Measurements from ENCODE around the gene RASAL2. TPM values are rescaled to one million over a fixed set of nuclear protein-coding genes. Genes with fewer than 3 reads are reported as not detected.

Gene RASAL2
- total and polyA plus RNA-seq, 9 of the 15 experiments (the other 6 are each of a cell fraction or from before 2014, with no cell fraction given): 0.13 to 1.0 (median 0.62) TPM

DNA sequence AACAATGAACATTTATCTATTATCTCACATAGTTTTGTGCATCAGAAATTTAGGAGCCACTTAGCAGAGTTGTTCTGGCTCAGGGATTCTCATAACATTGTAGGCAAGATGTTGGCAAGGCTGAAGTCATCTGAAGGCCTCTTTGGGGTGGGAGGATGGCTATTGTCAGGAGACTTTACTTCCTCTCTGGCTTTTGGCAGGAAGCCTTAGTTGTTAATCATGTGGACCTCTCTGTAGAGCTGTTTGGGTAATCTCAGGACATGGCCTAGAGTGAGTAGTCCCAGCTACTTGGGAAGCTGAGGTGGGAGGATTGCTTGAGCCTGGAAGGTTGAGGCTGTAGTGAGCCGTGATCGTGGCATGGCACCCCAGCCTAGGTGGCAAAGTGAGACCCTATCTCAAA lies 40.2 kb downstream of the RASAL2 start (continued):
- TF ChIP-seq, protein P1, sequence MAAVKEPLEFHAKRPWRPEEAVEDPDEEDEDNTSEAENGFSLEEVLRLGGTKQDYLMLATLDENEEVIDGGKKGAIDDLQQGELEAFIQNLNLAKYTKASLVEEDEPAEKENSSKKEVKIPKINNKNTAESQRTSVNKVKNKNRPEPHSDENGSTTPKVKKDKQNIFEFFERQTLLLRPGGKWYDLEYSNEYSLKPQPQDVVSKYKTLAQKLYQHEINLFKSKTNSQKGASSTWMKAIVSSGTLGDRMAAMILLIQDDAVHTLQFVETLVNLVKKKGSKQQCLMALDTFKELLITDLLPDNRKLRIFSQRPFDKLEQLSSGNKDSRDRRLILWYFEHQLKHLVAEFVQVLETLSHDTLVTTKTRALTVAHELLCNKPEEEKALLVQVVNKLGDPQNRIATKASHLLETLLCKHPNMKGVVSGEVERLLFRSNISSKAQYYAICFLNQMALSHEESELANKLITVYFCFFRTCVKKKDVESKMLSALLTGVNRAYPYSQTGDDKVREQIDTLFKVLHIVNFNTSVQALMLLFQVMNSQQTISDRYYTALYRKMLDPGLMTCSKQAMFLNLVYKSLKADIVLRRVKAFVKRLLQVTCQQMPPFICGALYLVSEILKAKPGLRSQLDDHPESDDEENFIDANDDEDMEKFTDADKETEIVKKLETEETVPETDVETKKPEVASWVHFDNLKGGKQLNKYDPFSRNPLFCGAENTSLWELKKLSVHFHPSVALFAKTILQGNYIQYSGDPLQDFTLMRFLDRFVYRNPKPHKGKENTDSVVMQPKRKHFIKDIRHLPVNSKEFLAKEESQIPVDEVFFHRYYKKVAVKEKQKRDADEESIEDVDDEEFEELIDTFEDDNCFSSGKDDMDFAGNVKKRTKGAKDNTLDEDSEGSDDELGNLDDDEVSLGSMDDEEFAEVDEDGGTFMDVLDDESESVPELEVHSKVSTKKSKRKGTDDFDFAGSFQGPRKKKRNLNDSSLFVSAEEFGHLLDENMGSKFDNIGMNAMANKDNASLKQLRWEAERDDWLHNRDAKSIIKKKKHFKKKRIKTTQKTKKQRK (IDR thresholded peaks at IDR 0.05; ENCODE audit: borderline replicate concordance, low read depth, low read length): no peak
- TF ChIP-seq, protein P2, sequence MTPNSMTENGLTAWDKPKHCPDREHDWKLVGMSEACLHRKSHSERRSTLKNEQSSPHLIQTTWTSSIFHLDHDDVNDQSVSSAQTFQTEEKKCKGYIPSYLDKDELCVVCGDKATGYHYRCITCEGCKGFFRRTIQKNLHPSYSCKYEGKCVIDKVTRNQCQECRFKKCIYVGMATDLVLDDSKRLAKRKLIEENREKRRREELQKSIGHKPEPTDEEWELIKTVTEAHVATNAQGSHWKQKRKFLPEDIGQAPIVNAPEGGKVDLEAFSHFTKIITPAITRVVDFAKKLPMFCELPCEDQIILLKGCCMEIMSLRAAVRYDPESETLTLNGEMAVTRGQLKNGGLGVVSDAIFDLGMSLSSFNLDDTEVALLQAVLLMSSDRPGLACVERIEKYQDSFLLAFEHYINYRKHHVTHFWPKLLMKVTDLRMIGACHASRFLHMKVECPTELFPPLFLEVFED (CRISPR knock-in tag; conservative IDR thresholded peaks at IDR 0.05): no peak
- TF ChIP-seq LARP7 (IDR thresholded peaks at IDR 0.05) (no peak), ZNF184 (CRISPR knock-in tag; IDR thresholded peaks at IDR 0.05) (no peak), RHOXF2B (CRISPR knock-in tag; conservative IDR thresholded peaks at IDR 0.05) (no peak), PTRF (tag; IDR thresholded peaks at IDR 0.05) (no peak), TOE1 (IDR thresholded peaks at IDR 0.05; ENCODE audit: borderline replicate concordance) (no peak), TOE1 (CRISPR knock-in tag; IDR thresholded peaks at IDR 0.05; ENCODE audit: borderline replicate concordance, low read depth) (no peak)
- TF ChIP-seq, protein P3, sequence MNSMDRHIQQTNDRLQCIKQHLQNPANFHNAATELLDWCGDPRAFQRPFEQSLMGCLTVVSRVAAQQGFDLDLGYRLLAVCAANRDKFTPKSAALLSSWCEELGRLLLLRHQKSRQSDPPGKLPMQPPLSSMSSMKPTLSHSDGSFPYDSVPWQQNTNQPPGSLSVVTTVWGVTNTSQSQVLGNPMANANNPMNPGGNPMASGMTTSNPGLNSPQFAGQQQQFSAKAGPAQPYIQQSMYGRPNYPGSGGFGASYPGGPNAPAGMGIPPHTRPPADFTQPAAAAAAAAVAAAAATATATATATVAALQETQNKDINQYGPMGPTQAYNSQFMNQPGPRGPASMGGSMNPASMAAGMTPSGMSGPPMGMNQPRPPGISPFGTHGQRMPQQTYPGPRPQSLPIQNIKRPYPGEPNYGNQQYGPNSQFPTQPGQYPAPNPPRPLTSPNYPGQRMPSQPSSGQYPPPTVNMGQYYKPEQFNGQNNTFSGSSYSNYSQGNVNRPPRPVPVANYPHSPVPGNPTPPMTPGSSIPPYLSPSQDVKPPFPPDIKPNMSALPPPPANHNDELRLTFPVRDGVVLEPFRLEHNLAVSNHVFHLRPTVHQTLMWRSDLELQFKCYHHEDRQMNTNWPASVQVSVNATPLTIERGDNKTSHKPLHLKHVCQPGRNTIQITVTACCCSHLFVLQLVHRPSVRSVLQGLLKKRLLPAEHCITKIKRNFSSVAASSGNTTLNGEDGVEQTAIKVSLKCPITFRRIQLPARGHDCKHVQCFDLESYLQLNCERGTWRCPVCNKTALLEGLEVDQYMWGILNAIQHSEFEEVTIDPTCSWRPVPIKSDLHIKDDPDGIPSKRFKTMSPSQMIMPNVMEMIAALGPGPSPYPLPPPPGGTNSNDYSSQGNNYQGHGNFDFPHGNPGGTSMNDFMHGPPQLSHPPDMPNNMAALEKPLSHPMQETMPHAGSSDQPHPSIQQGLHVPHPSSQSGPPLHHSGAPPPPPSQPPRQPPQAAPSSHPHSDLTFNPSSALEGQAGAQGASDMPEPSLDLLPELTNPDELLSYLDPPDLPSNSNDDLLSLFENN (IDR thresholded peaks at IDR 0.05; ENCODE audit: low read depth in 2 of 2, low read length in 2 of 2): no peak

Data from K562 (cell line).